Subcutaneous adipose tissue (tissue), 4 donors: ENCODE measurements around the gene SOHLH2. TPM values are rescaled to one million over a fixed set of nuclear protein-coding genes. Genes with fewer than 3 reads are reported as not detected.

Experiments used
- CTCF ChIP-seq: fragments of 450-650 bp; IDR thresholded peaks from one replicate; pipeline ENCODE4 v1.5.1; 2016; ENCODE audit warnings: low read depth, mild to moderate bottlenecking, control low read depth, antibody characterized with exemption, moderate library complexity
- total RNA-seq, 4 donors: library from RNA; depleted of rRNA; stranded (reverse); fragments of >200 nt; gene quantifications; one replicate each; pipeline ENCODE4 v1.1.0, GENCODE V29; 2016

SOHLH2 gene
- total RNA-seq, 4 donors from 2014 or later, result 0.98 TPM; not detected in 3

GRCh38 chr13:36126491-36126890 lies 87.9 kb downstream of the SOHLH2 start:
- TF ChIP-seq CTCF, result no peak

GRCh38 chr13:36125841-36126240 lies 88.5 kb downstream of the SOHLH2 start:
- TF ChIP-seq CTCF, result no peak

- no peak for TF ChIP-seq CTCF
Measured at GRCh38 chr13:36124236-36124822, 90.0 kb downstream of the SOHLH2 start.

Other genes starting within 250 kb of the SOHLH2 start
- 100 to 1,000 TPM in 3 of 4 donors, 10 to 100 TPM in 1; 78.9 to 116 (median 106) TPM for gene DCLK1, start 83.2 kb downstream of the SOHLH2 start, total RNA-seq
- under 1 TPM in 2 of 4 donors, not detected in 2; 0.22 to 0.51 TPM for gene CCDC169, start 83.3 kb upstream of the SOHLH2 start, total RNA-seq
- gene SPART, start 131.8 kb upstream of the SOHLH2 start, total RNA-seq, result 100 to 1,000 TPM in 1 of 4 donors, 10 to 100 TPM in 3; 79.1 to 117 (median 89.6) TPM
- 1 to 10 TPM in 1 of 4 donors, under 1 TPM in 2, not detected in 1; 0.22 to 1.2 (median 0.38) TPM for gene CCNA1, start 217.9 kb upstream of the SOHLH2 start, total RNA-seq